Choroid plexus epithelial cell (primary cell): Measurements from ENCODE around the gene C5AR1.
"Not testable (repeated sequence)": the region's sequence is repeated elsewhere in the genome, so short reads cannot be mapped to it uniquely, and the experiment has no call there.

Experiments used
- DNase-seq: peaks from one replicate; pipeline ENCODE4 v3.0.0-alpha.2; 2010; ENCODE audit warnings: low read depth
- H3K4me3 ChIP-seq: 2 replicates; pipeline ENCODE4 v1.5.1; 2011; ENCODE audit warnings: low read depth, mild to moderate bottlenecking, control low read depth, low read length, moderate library complexity
- CTCF ChIP-seq: conservative IDR thresholded peaks from 2 replicates; pipeline ENCODE4 v1.5.1; 2011; ENCODE audit warnings: low read depth, mild to moderate bottlenecking, control low read depth, inconsistent platforms, low read length, moderate library complexity

C5AR1 gene

GRCh38 chr19:47339196-47339880 is 29.7 kb downstream of the C5AR1 start:
- TF ChIP-seq CTCF: no peak
- no peak overlapping the region for H3K4me3 ChIP-seq
- DNase-seq: no peak

- no peak for TF ChIP-seq CTCF
Measured at GRCh38 chr19:47340477-47341208, 31.0 kb downstream of the C5AR1 start.

GRCh38 chr19:47341734-47342133 is 32.1 kb downstream of the C5AR1 start:
- no peak for DNase-seq
- H3K4me3 ChIP-seq: no peak overlapping the region
- TF ChIP-seq CTCF: no peak

More at GRCh38 chr19:47340477-47341208, 31.0 kb downstream of the C5AR1 start:
- DNase-seq: no peak
- no peak overlapping the region for H3K4me3 ChIP-seq

GRCh38 chr19:47343194-47343802 is 33.6 kb downstream of the C5AR1 start:
- TF ChIP-seq CTCF: no peak
- no peak for DNase-seq
- H3K4me3 ChIP-seq: no peak overlapping the region

GRCh38 chr19:47344425-47344824 is 34.8 kb downstream of the C5AR1 start:
- TF ChIP-seq CTCF: no peak
- H3K4me3 ChIP-seq: no peak overlapping the region
- DNase-seq: no peak

- DNase-seq, H3K4me3 ChIP-seq: not testable (repeated sequence)
Measured at GRCh38 chr19:47346024-47346423, 36.4 kb downstream of the C5AR1 start.

- peak within 1 kb of the TSS; percentile 95 for H3K4me3 ChIP-seq
- peak; percentile 97 for TF ChIP-seq CTCF
- DNase-seq: peak; percentile 100
Measured at GRCh38 chr19:47348819-47349795, 39.4 kb downstream of the C5AR1 start, which contains the start of gene DHX34. Gene DHX34 (plus strand): TSS chr19:47349315. CDS start chr19:47353031, 3,716 bp downstream.
